NCI-H774 (cell line): Measurements from ENCODE around the gene GHRL.
"Not testable (repeated sequence)": the region's sequence is repeated elsewhere in the genome, so short reads cannot be mapped to it uniquely, and the experiment has no call there.

Source experiments
- DNase-seq: peaks from one replicate; lab custom pipeline; 2025; lab: John Stamatoyannopoulos, UW

Gene GHRL

GRCh38 chr3:10298064-10298463, 5.3 kb upstream of the GHRL start:
- DNase-seq: not testable (repeated sequence)

- no peak for DNase-seq
Observed at GRCh38 chr3:10294030-10294586, 1.4 kb upstream of the GHRL start.

GRCh38 chr3:10291641-10292040, 1.1 kb downstream of the GHRL start:
- no peak for DNase-seq

GRCh38 chr3:10290481-10291176, 2.1 kb downstream of the GHRL start:
- DNase-seq: no peak

- no peak for DNase-seq
Observed at GRCh38 chr3:10289787-10290355, 2.9 kb downstream of the GHRL start.

GRCh38 chr3:10289077-10289476, 3.7 kb downstream of the GHRL start:
- no peak for DNase-seq

GRCh38 chr3:10288575-10288960, 4.2 kb downstream of the GHRL start:
- DNase-seq: no peak

- no peak for DNase-seq
Observed at GRCh38 chr3:10287936-10288574, 4.7 kb downstream of the GHRL start.

GRCh38 chr3:10286596-10287295, 6.0 kb downstream of the GHRL start:
- DNase-seq: no peak

- no peak for DNase-seq
Observed at GRCh38 chr3:10286133-10286524, 6.6 kb downstream of the GHRL start.

- no peak for DNase-seq
Observed at GRCh38 chr3:10285272-10286132, 7.2 kb downstream of the GHRL start.

- DNase-seq: no peak
Observed at GRCh38 chr3:10284496-10284895, 8.3 kb downstream of the GHRL start.

GRCh38 chr3:10283638-10284037, 9.1 kb downstream of the GHRL start:
- DNase-seq: peak; percentile 27

- no peak for DNase-seq
Observed at GRCh38 chr3:10281951-10282350, 10.8 kb downstream of the GHRL start.

GRCh38 chr3:10280571-10280970, 12.2 kb downstream of the GHRL start:
- DNase-seq: no peak

GRCh38 chr3:10280177-10280529, 12.6 kb downstream of the GHRL start:
- DNase-seq: no peak

GRCh38 chr3:10279384-10280176, 13.2 kb downstream of the GHRL start:
- DNase-seq: no peak

GRCh38 chr3:10278501-10278900, 14.2 kb downstream of the GHRL start:
- DNase-seq: no peak

GRCh38 chr3:10277115-10277625, 15.6 kb downstream of the GHRL start:
- DNase-seq: no peak

- peak; percentile 44 for DNase-seq
Observed at GRCh38 chr3:10274601-10275000, 18.1 kb downstream of the GHRL start.
